ENCODE measurements around the gene TRAPPC11.

The TRAPPC11 gene

GRCh38 chr4:183636923-183637322 lies 22.2 kb upstream of the TRAPPC11 start:
- no peak for DNase-seq (ENCODE audit: low spot score)
- TF ChIP-seq CTCF (IDR thresholded peaks at IDR 0.05; ENCODE audit: borderline replicate concordance, control extremely low read depth, extremely low read depth, insufficient read depth, missing control alignments) = no peak
- in situ Hi-C loops (cut with MboI; ENCODE audit: low sequenced_read_pairs, unreplicated experiment) = no loop called here

GRCh38 chr4:183637461-183637860 lies 21.6 kb upstream of the TRAPPC11 start:
- no peak for DNase-seq (ENCODE audit: low spot score)
- in situ Hi-C loops (cut with MboI; ENCODE audit: low sequenced_read_pairs, unreplicated experiment) = no loop called here
- TF ChIP-seq CTCF (IDR thresholded peaks at IDR 0.05; ENCODE audit: borderline replicate concordance, control extremely low read depth, extremely low read depth, insufficient read depth, missing control alignments) = no peak

- in situ Hi-C loops (cut with MboI; ENCODE audit: low sequenced_read_pairs, unreplicated experiment) = no loop called here
- DNase-seq (ENCODE audit: low spot score) = no peak
- no peak for TF ChIP-seq CTCF (IDR thresholded peaks at IDR 0.05; ENCODE audit: borderline replicate concordance, control extremely low read depth, extremely low read depth, insufficient read depth, missing control alignments)
These were observed 20.7 kb upstream of the TRAPPC11 start for GRCh38 chr4:183638436-183638835.

- in situ Hi-C loops (cut with MboI; ENCODE audit: low sequenced_read_pairs, unreplicated experiment) = no loop called here
These were observed 19.8 kb upstream of the TRAPPC11 start for GRCh38 chr4:183639291-183639690.

GRCh38 chr4:183645326-183645725 lies 13.8 kb upstream of the TRAPPC11 start:
- in situ Hi-C loops (cut with MboI; ENCODE audit: low sequenced_read_pairs, unreplicated experiment) = no loop called here
- no peak for TF ChIP-seq CTCF (IDR thresholded peaks at IDR 0.05; ENCODE audit: borderline replicate concordance, control extremely low read depth, extremely low read depth, insufficient read depth, missing control alignments)
- DNase-seq (ENCODE audit: low spot score) = no peak

More at GRCh38 chr4:183639291-183639690, 19.8 kb upstream of the TRAPPC11 start:
- no peak for TF ChIP-seq CTCF (IDR thresholded peaks at IDR 0.05; ENCODE audit: borderline replicate concordance, control extremely low read depth, extremely low read depth, insufficient read depth, missing control alignments)
- DNase-seq (ENCODE audit: low spot score) = no peak

GRCh38 chr4:183657564-183657963 lies 1.5 kb upstream of the TRAPPC11 start:
- DNase-seq (ENCODE audit: low spot score) = no peak
- TF ChIP-seq CTCF (IDR thresholded peaks at IDR 0.05; ENCODE audit: borderline replicate concordance, control extremely low read depth, extremely low read depth, insufficient read depth, missing control alignments) = no peak
- in situ Hi-C loops (cut with MboI; ENCODE audit: low sequenced_read_pairs, unreplicated experiment) = no loop called here
